Ectodermal cell (in vitro differentiated cells): ENCODE results near the gene ATF1.

Source experiments
- H3K27ac ChIP-seq: 2 replicates; pipeline ENCODE4 v1.7.0; 2013; ENCODE audit warnings: mild to moderate bottlenecking, low read depth, low read length; ENCODE audit not compliant: insufficient read depth, poor library complexity, severe bottlenecking
- H3K27me3 ChIP-seq: 2 replicates; pipeline ENCODE4 v1.7.0; 2013; ENCODE audit warnings: mild to moderate bottlenecking, low read length; ENCODE audit not compliant: insufficient read depth, control insufficient read depth, poor library complexity, severe bottlenecking
- H3K36me3 ChIP-seq: one replicate; pipeline ENCODE4 v1.7.0; 2013; ENCODE audit warnings: low read length; ENCODE audit not compliant: control insufficient read depth, insufficient read depth
- H3K4me1 ChIP-seq: one replicate; pipeline ENCODE4 v1.7.0; 2013; ENCODE audit warnings: low read length; ENCODE audit not compliant: control insufficient read depth, insufficient read depth
- H3K4me3 ChIP-seq: 2 replicates; pipeline ENCODE4 v1.7.0; 2013; ENCODE audit warnings: low read depth, low read length, control low read depth; ENCODE audit not compliant: insufficient read depth
- H3K9me3 ChIP-seq: 2 replicates; pipeline ENCODE4 v1.7.0; 2013; ENCODE audit warnings: mild to moderate bottlenecking, low read length, moderate library complexity; ENCODE audit not compliant: control insufficient read depth
- WGBS, 2 experiments: methylation state at CpG; one replicate each; pipeline ENCODE4 v1.1.7; 2013; ENCODE audit warnings: missing lambda C conversion rate in 2 of 2; 5-methylcytosine and 5-hydroxymethylcytosine counted together

Gene ATF1

DNA sequence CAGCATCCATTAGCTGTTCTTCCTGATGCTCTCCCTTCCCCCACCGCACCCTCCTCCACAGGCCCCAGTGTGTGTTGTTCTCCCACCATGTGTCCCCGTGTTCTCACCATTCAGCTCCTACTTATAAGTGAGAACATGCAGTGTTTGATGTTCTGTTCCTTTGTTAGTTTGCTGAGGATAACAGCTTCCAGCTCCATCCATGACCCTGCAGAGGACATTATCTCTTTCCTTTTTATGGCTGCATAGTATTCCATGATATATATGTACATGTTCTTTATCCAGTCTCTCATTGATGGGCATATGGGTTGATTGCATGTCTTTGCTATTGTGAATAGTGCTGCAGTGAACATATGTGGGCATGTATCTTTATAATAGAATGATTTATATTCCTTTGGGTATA lies 9.0 kb downstream of the ATF1 start:
- H3K9me3 ChIP-seq, result no peaks in the 10 kb centered on the region
- no peak overlapping the region for H3K4me3 ChIP-seq
- H3K27ac ChIP-seq, result no peak overlapping the region
- 89 to 97% methylated on average over 2 of the region's 2 CpGs for WGBS, 2 experiments
- H3K4me1 ChIP-seq, result no peaks in the 10 kb centered on the region
- no peaks in the 10 kb centered on the region for H3K27me3 ChIP-seq
- H3K36me3 ChIP-seq, result no peaks in the 10 kb centered on the region

DNA sequence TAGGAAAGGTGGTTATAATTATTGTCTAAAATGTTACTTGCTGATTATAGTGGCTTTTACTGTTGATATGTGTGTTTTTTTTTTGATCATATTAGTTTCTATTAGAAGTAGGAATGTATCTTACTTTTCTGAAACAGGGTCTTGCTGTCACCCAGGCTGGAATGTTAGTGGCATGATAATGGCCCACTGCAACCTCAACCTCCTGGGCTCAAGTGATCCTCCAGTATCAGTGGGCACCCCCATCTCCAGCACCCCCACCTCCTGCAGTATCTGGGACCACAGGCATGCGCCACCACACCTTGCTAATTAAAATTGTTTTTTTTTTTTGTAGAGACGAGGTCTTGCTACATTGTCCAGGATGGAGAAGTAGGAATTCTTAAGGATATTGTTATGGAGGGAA lies 11.3 kb downstream of the ATF1 start:
- Histone ChIP-seq H3K9me3 (no peaks in the 10 kb centered on the region), H3K27me3 (no peaks in the 10 kb centered on the region), H3K36me3 (no peaks in the 10 kb centered on the region), H3K4me1 (no peaks in the 10 kb centered on the region), H3K27ac (no peak overlapping the region), H3K4me3 (no peak overlapping the region)
- 80 to 100% methylated on average over 1 of the region's 2 CpGs for WGBS, 2 experiments

DNA sequence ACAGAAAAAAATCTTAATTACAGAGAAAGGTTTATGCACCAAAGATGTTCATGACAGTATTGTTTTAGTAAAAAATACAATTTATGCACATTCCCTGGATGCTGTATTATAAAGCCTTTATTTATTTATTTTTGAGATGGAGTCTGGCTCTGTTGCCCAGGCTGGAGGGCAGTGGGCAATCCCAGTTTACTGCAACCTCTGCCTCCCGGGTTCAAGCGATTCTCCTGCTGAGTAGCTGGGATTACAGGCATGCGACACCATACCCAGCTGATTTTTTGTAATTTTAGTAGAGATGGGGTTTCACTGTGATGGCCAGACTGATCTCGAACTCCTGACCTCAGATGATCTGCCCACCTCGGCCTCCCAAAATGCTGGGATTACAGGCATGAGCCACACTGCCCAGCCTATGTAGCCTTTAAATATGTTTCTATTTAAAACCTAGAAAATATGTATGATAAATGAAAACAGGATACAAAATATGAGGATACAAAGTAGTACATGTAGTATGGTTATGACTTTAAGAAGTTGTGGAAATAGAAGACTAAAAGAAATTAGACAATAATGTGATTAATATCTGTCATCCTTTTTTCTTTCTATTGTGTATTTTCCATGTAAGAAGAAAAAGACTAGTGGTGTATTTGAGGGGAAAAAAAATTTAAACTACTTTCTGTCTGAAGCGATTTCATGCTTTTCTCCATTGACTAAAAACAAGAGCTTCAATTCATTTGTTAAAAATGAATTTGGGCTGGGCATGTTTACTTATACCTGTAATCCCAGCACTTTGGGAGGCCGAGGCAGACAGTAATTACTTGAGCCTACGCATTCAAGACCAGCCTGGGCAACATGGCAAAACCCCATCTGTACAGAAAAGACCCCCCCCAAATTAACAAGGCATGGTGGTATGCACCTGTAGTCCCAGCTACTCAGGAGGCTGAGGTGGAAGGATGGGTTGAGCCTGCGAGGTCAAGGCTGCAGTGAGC lies 13.1 kb downstream of the ATF1 start:
- H3K27ac ChIP-seq, result no peak overlapping the region
- WGBS, 2 experiments, result 90 to 97% methylated on average over 9 of the region's 9 CpGs
- H3K4me3 ChIP-seq, result no peak overlapping the region
- H3K4me1 ChIP-seq, result no peaks in the 10 kb centered on the region
- no peaks in the 10 kb centered on the region for H3K9me3 ChIP-seq
- no peaks in the 10 kb centered on the region for H3K36me3 ChIP-seq
- no peaks in the 10 kb centered on the region for H3K27me3 ChIP-seq

DNA sequence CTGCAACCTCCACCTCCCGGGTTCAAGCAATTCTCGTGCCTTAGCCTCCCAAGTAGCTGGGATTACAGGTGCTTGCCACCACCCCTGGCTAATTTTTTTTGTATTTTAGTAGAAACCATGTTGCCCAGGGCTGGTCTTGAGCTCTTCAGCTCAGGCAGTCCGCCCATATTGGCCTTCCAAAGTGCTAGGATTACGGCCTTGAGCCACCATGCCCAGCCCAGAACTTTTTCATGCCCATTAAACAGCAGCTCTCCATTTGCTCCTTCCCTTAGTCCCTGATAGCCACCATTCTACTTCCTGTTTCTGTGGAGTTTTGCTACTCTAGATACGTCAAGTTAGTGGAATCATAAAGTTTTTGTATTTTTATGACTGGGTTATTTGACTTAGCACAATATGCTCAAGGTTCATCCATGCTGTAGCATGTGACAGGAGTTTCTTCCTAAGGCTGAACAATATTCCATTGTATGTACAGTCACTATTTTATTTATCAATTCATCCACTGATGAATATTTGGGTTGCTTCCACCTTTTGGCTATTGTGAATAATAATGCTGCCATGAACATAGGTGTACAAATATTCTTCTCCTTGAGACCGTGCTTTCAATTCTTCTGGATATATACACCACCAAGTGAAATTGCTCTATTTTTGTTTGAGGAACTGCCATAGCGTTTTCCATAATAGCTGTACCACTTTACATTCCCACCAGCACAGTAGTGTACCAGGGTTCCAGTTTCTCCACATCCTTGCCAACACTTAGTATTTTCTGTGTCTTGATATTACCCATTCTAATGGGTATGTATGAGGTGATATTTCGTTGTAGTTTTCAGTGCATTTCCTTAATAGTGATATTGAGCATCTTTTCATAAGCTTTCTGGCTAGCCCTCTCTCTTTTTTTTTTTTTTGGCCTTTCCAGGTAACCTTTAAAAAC lies 15.0 kb downstream of the ATF1 start:
- Histone ChIP-seq H3K27ac (no peak overlapping the region), H3K36me3 (no peaks in the 10 kb centered on the region), H3K27me3 (no peaks in the 10 kb centered on the region), H3K4me3 (no peak overlapping the region), H3K4me1 (no peaks in the 10 kb centered on the region), H3K9me3 (no peaks in the 10 kb centered on the region)
- WGBS, 2 experiments, result 94% methylated on average over 8 of the region's 8 CpGs

DNA sequence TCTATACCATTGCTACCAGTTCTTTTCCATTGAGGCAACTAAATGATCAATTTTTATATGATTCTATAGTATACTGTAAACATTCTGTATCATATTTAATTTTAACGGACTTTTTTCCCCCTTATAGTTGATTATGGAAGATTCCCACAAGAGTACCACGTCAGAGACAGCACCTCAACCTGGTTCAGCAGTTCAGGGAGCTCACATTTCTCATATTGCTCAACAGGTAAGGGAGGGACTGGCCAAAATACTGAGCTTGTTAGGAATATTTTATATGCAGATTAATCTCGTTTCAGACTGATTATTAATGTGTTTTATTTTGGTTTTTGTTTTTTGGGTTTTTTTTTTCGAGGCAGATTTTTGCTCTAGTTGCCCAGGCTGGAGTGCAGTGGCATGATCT lies 16.1 kb downstream of the ATF1 start:
- Histone ChIP-seq H3K27me3 (no peaks in the 10 kb centered on the region), H3K36me3 (no peaks in the 10 kb centered on the region), H3K27ac (no peak overlapping the region), H3K4me3 (no peak overlapping the region), H3K4me1 (no peaks in the 10 kb centered on the region), H3K9me3 (no peaks in the 10 kb centered on the region)
- 97% methylated on average over 3 to 4 of the region's 4 CpGs for whole genome bisulfite sequencing, 2 experiments

DNA sequence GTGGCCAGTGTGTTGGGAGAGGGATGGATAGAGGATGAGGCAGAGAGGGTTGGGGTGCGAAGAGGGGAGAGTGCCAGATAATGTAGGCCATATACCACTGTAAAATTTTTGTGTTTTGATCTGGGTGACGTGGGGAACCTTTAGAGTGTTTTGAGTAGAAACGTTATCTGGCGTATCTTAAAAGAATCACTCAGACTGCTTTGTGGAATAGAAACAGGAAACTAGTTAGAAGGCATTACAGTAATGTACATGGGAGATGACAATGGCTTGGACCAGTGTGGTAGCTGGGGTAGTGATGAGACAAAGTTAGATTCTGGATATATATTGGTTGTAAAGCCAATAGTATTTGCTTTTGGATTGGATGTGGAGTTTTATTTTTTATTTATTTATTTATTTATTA lies 20.6 kb downstream of the ATF1 start:
- Histone ChIP-seq H3K36me3 (no peaks in the 10 kb centered on the region), H3K27ac (no peak overlapping the region), H3K27me3 (no peaks in the 10 kb centered on the region), H3K4me1 (no peaks in the 10 kb centered on the region), H3K9me3 (no peaks in the 10 kb centered on the region), H3K4me3 (no peak overlapping the region)
- WGBS, 2 experiments, result 95 to 100% methylated on average over 4 of the region's 4 CpGs

DNA sequence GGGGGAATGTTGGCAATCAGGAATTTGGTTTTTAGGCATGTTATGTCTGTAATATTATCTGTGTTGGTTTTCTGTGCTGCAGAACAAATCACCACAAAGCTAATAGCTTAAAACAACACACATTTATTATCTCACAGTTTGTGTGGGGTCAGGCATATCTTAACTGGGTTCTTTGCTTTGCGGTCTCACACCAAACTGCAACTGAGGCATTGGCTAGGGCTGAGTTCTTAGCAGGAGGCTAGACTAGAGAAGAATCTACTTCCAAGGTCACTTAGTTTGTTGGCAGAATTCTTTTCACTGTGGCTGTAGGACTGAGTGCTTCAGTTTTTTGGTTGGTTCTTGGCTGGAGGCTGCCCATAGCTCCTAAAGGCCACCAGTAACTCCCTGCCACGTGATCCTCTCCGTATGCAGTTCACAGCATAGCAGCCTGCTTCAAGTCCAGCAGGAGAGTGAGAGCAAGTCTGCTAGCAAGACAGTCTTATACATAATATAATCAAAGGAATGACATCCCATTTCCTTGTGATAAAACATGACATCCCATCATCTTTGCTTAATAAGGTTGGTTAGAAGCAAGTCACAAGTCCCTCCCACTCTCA lies 21.6 kb downstream of the ATF1 start:
- H3K27me3 ChIP-seq, result no peaks in the 10 kb centered on the region
- no peak overlapping the region for H3K4me3 ChIP-seq
- H3K4me1 ChIP-seq, result no peaks in the 10 kb centered on the region
- 96 to 97% methylated on average over 3 of the region's 3 CpGs for WGBS, 2 experiments
- H3K9me3 ChIP-seq, result no peaks in the 10 kb centered on the region
- H3K36me3 ChIP-seq, result no peaks in the 10 kb centered on the region
- H3K27ac ChIP-seq, result no peak overlapping the region

DNA sequence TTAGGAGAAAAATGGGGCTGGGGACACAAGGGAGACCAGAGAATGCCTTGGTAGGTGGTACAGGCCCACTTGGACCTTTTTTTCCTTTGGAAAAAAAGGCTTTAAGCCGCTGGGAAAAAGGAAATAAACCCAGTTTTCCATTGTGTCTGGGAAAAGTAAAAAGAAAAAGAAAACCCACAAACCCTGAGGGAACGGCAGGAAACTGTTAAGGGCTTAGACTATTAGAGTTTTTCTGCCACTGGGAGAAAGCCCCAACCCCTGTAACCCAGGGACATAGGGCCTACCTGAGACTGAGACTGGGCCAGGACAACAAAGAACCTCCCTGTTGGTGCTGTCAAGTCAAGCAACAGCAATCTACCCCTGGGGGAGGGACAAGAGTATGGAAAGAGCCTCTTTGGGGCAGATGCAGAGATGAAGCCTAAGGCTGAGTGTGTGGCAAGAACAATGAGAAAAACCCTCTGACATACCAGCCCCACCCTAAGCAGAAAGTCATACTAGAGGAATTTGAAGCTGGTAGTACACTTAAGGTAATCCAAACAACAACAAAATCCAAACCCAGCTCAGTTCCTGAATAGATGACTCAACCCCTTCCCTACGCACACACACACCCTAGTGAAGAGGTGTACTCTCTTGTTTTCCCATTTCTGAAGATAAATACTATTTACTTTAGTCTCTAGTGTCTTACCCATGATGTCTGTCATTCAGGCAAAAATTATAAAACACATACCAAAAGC lies 22.8 kb downstream of the ATF1 start:
- Histone ChIP-seq H3K4me1 (no peaks in the 10 kb centered on the region), H3K27me3 (no peaks in the 10 kb centered on the region), H3K36me3 (no peaks in the 10 kb centered on the region), H3K27ac (no peak overlapping the region), H3K4me3 (no peak overlapping the region), H3K9me3 (no peaks in the 10 kb centered on the region)
- 80 to 81% methylated on average over 3 of the region's 3 CpGs for WGBS, 2 experiments

DNA sequence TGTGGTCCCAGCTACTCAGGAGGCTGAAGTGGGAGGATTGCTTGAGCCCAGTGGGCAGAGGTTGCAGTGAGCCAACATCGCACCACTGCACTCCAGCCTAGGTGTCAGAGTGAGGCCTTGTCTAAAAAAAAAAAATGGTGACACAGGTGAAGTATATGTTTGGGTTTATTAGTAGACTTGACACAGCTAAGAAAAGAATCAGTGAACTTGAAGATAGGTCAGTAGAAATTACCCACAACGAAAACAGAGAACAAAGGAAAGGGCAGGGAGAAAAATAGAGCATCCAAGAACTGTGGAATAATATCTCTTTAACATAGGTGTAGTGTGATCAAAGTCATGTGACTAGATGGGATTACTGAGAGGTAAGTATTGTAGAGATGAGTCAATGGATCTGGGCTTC lies 23.7 kb downstream of the ATF1 start:
- no peak overlapping the region for H3K4me3 ChIP-seq
- no peaks in the 10 kb centered on the region for H3K27me3 ChIP-seq
- H3K4me1 ChIP-seq, result no peaks in the 10 kb centered on the region
- H3K27ac ChIP-seq, result no peak overlapping the region
- no peaks in the 10 kb centered on the region for H3K9me3 ChIP-seq
- WGBS, 2 experiments, result 93% methylated on average over 2 of the region's 2 CpGs
- H3K36me3 ChIP-seq, result no peaks in the 10 kb centered on the region
